Measurements from ENCODE around the gene ATP8A2.
"Not testable (repeated sequence)": the region's sequence is repeated elsewhere in the genome, so short reads cannot be mapped to it uniquely, and the experiment has no call there.

Gene ATP8A2

GRCh38 chr13:25772534-25772933 is 400.8 kb downstream of the ATP8A2 start:
- DNase-seq = not testable (repeated sequence)

DNA sequence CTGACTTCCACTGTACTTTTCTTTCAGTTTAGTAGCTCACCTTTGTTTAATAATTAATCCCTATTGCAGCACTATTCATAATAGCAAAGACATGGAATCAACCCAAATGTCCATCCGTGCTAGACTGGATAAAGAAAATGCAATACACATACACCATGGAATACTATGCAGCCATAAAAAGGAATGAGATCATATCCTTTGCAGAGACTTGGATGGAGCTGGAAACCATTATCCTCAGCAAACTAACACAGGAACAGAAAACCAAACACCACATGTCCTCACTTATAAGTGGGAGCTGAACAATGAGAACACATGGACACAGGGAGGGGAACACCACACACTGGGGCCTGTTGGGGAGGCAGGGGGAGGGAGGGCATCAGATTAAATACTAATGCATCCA is 402.3 kb downstream of the ATP8A2 start:
- not testable (repeated sequence) for DNase-seq

DNA sequence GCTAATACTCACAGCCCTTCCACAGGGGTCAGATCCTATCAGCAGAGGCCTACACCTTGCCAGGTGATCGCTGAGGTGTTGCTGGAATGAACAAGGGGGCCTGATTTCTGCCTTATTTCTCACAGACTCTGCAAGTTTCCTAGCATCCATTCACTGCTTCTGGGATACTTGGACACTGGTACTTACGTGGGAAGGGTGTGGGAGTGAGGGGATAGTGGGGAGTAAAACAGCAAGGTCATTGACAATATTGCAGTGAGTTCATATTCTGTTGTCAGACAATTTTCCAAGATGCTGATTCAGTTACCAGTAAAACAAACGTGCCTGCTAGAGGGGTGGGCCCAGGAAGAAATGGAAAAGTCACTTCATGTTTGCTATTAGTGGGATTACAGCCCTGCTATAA is 403.5 kb downstream of the ATP8A2 start:
- no peak for DNase-seq

DNA sequence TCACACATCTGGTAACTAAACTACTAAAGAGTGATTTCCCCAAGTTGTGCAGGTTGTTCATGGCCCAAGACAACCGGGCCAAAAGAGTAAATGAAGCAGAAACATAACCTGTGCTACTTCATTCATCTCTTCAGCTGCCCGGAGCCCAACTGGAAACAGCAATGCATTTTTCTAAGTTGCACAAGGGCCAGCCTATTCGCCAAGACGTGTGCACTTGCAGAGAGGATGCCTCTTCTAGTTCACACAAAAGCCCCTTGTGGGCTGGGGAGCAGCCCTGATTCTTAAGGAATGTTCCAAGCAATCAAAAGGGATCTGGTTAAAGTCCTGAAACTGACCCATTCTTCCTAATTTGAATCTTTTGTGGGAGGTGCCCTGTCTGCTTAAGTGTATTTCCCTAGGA is 404.2 kb downstream of the ATP8A2 start:
- DNase-seq = no peak

GRCh38 chr13:25776722-25777121 is 404.9 kb downstream of the ATP8A2 start:
- no peak for DNase-seq

DNA sequence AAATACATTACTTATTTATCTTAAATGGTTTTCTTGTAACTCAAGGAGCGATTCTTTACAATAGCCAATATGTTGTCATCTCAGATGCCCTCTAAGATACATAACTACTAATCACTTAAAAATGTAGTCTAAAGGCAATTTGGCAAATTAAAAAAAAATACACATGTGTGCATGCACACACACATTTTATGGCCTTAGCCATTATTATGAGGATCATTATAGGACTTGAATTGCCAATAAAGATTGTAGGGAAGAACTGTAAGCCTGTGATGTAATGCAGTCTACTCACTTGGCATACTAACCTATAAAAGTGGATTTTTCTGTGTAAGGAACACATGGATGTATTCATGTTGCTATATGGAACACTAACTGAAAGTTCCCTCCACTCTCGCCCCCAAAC is 405.7 kb downstream of the ATP8A2 start:
- no peak for DNase-seq

DNA sequence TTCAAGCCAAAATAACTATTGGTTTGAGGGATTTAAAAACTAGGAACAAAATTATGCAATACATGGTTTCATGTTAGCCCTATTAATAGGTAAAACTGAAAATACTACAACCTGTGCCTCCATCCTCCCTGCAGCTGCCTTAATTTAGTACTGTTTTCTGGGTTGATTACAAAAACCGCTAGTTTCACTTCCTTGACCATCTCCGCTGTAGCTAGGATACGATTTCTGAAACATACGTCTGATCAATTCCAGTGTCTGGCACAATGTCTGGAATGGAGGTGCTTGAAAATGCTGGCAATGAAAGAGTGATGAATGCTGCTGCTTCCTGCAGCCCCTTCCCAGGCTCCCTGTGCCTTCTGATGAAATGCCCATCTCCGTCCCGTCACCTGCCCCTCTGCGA is 406.6 kb downstream of the ATP8A2 start:
- DNase-seq = no peak

DNA sequence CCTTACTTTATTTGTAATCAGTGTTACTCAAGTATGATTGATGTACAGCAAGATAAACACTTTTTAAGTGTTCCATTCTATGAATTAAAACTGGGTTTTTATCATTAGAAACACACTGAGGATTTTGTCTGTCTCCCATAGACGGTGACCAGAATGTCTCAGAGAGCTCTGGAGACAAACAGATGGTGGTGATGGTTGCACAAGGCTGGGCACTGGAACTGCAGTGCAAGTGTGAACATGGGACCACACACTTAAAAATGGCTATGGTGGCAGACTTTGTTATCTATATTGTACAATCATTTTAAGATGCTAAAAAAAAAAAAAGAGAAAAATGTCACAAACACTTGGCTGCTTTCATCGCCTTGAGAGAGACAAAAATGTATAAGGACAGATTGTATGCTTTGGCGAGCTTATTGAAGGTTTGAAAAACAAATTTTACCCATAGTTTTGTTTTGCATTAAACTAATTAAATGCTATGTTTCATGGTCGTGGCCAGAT is 407.1 kb downstream of the ATP8A2 start:
- no peak for DNase-seq

GRCh38 chr13:25783076-25783475 is 411.3 kb downstream of the ATP8A2 start:
- DNase-seq = no peak

GRCh38 chr13:25783601-25784024 is 411.8 kb downstream of the ATP8A2 start:
- DNase-seq = no peak

- no peak for DNase-seq
Observed at GRCh38 chr13:25784119-25784518, 412.3 kb downstream of the ATP8A2 start.

- DNase-seq = not testable (repeated sequence)
Observed at GRCh38 chr13:25790137-25790536, 418.4 kb downstream of the ATP8A2 start.

DNA sequence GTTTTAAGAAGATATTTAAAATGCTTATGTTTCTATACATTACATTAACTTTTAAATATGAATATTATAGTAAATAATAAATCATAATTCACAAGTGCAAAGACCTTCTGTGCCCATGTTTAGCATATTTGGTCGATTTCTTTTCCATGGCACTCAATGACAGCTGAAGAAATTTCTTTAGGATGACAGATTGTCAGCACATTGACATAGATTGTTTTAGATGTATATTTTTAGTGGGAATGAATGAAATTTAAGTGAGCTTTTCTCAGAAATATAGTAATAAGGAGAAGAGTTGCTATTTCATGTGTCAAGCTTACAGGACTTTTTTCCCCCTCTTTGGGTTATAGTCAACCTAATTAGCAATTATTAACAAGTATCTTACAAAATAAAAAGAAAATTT is 423.5 kb downstream of the ATP8A2 start:
- DNase-seq = no peak

GRCh38 chr13:25796474-25796873 is 424.7 kb downstream of the ATP8A2 start:
- DNase-seq = no peak

GRCh38 chr13:25798998-25799397 is 427.2 kb downstream of the ATP8A2 start:
- no peak for DNase-seq

DNA sequence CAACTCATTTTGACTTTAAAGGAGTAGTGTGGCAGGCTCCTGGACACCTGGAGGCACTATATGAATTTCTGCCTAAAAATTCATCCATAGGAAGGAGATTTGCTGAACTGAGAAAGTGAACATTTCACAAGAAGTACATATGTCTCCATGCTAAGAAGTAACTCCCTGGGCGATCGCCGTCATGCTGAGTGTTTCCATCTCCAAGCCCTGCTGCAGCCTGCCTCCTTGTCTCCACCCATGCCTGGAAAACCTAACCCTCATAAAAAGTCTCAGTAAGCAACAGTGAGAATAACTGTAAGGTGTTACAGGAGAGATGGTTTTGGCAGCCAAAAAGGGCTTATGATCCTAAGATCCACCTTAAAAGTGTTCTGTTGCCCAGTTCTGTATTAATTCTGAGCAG is 428.7 kb downstream of the ATP8A2 start:
- no peak for DNase-seq

DNA sequence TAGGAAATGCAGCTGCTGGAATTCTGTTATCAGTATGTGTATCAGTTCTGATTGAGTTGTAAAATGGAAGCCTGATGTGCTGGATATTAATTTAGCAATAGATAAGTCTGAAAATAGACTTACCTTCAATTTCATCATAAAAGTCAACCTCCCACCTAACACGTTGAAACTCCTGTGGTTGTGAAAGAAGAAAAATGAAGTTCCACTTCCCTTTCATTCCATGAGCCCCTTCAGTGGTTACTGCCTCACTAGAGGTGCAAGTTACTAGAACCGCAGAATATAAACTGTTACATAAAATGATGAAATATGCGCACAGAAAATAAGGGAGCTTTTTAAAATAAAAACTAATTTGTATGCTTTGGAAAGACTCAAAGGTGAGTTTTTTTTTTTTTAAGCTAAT is 430.8 kb downstream of the ATP8A2 start:
- DNase-seq = no peak

DNA sequence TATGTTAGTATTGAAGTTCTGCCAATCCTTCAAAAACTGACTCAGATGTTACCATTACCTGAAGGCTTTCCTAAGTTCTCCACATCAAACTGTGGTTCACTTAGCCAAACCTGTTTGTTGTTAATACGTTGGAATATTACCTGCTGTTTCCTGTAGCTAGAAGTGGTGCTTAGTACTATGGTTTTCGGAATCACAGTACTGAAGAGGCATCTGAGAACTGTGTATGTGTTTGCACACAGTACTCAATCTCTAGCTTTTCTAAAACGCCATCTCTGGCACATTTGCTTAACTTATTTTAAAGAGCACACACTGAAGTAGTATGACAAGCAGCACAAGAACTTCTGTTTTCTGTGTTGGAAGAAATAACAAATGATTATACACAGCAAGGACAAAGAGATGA is 431.9 kb downstream of the ATP8A2 start:
- DNase-seq = no peak

DNA sequence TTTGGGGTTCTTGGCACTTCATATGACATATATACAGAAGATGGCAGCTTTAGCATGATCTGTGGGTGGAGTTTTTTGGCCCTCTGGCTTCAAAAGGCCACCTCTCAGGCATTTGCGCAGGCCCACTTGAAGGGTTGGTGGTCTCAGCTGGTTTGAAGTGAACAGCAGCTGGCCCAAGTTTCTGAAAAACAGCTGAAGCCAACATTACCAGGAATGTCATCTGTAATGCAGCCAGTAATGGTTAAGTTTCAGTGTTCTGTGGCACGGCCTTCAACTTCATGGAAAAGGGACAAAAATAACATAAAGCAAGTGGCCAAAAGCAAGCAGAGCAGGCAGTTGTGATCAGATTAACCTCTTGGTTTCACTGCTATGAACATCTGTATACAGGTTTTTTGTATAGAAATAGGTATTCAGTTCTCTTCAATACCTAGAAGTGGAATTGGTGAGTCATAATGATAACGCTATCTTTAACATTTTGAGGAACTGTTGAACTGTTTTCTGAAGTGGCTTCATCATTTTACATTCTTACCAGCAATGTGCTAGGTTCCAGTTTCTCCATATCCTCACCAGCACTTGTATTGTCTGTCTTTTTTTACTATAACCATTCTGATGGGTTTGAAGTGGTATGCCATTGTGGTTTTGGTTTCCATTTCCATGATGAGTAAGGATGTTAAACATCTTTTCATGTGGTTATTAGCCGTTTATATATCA is 434.6 kb downstream of the ATP8A2 start:
- DNase-seq = no peak

DNA sequence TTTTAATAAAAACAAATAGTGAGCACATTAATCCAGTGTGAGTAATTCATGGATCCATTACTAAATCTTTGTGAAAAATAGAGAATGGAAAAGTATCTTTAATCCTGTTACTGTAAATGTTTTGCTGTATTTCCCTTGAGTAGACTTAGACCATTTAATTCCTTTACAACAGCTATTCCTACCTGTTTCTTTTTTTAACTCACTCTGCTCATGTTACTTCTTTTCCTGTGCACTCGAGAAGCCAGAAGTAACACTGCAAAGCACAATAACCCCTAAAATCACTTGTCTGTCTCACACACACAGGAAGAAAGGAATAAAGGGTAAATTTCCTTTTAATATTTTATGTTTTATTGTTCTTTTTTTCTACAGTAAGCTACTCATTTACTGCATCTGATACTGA is 435.8 kb downstream of the ATP8A2 start:
- DNase-seq = no peak

DNA sequence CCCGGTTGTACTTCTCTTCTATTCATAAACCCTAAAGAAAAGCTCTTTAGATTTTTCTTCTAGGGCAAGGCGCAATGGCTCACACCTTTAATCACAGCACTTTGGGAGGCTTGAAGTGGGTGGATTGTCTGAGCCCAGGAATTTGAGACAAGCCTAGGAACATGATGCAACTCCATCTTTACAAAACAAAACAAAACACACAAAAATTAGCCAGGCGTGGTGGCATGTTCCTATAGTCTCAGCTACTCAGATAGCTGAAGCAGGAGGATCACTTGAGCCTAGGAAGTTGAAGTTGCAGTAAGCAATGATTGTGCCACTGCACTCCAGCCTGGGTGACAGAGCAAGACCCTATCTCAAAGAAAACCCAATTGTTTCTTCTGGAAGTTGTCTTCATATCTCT is 439.7 kb downstream of the ATP8A2 start:
- DNase-seq = no peak

GRCh38 chr13:25816239-25816638 is 444.5 kb downstream of the ATP8A2 start:
- no peak for DNase-seq

- no peak for DNase-seq
Observed at GRCh38 chr13:25819856-25820530, 448.2 kb downstream of the ATP8A2 start.

GRCh38 chr13:25821776-25822175 is 450.0 kb downstream of the ATP8A2 start:
- no peak for DNase-seq

DNA sequence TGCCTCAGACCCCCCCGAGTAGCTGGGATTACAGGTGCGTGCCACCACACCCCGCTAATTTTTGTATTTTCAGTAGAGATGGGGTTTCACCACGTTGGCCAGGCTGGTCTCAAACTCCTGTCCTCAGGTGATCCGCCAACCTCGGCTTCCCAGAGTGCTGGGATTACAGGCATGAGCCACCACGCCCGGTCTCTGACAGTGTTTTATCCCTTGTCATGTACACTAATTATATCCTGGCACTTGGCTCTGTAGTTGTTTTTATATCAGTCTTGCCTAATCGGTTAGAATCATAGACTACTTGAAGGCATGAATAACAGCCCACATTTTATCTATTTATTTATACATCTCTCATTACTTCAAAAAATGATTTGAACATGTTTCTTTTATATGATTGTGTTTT is 455.4 kb downstream of the ATP8A2 start:
- DNase-seq = not testable (repeated sequence)

All from eye (tissue), 1 donor.